Calu3 (cell line): Measurements from ENCODE around the gene PCDH9. TPM values are rescaled to one million over a fixed set of nuclear protein-coding genes. Genes with fewer than 3 reads are reported as not detected.

ENCODE experiments used
- BruUV-seq: library from RNA; stranded (reverse); fragments of 400-500 nt; replicated peaks from 2 replicates; lab custom pipeline; 2021; lab: Mats Ljungman, UMichigan
- CTCF ChIA-PET: fragments of 300-600 bp; sonication (Branson Sonifier 250); formaldehyde crosslinking; loops from one replicate; lab custom pipeline; 2022; ENCODE audit warnings: antibody characterized with exemption; lab: Charles Lee
- DNase-seq: peaks from one replicate; pipeline ENCODE4 v3.0.0; 2022
- H3K27ac Mint-ChIP-seq: one replicate; pipeline ENCODE4 v1.8.0; 2022; ENCODE audit warnings: mixed read lengths; ENCODE audit not compliant: unreplicated experiment
- H3K27me3 Mint-ChIP-seq: one replicate; pipeline ENCODE4 v1.8.0; 2022; ENCODE audit warnings: mixed read lengths; ENCODE audit not compliant: unreplicated experiment
- H3K36me3 Mint-ChIP-seq: one replicate; pipeline ENCODE4 v1.8.0; 2022; ENCODE audit warnings: mild to moderate bottlenecking, moderate library complexity, mixed read lengths; ENCODE audit not compliant: insufficient read depth, unreplicated experiment
- H3K4me1 Mint-ChIP-seq: one replicate; pipeline ENCODE4 v1.8.0; 2022; ENCODE audit warnings: mild to moderate bottlenecking, low read depth, mixed read lengths; ENCODE audit not compliant: unreplicated experiment
- H3K4me3 Mint-ChIP-seq: one replicate; pipeline ENCODE4 v1.8.0; 2022; ENCODE audit warnings: mild to moderate bottlenecking, low read depth, moderate library complexity, mixed read lengths; ENCODE audit not compliant: unreplicated experiment
- H3K9me3 Mint-ChIP-seq: one replicate; pipeline ENCODE4 v1.8.0; 2022; ENCODE audit warnings: low read depth, mixed read lengths; ENCODE audit not compliant: unreplicated experiment
- intact Hi-C: fragments of 100-400 bp; cut with micrococcal nuclease; formaldehyde crosslinking; loops from one replicate; pipeline ENCODE4 v1.10.0; 2022; ENCODE audit not compliant: unreplicated experiment
- total RNA-seq: library from RNA; stranded (reverse); gene quantifications from 2 replicates; pipeline ENCODE4 v1.2.3, GENCODE V29; 2022
- TF ChIP-seq, protein P1 (sequence below): fragments of 200-600 bp; IDR thresholded peaks from one replicate; pipeline ENCODE4 v1.8.0; 2022; ENCODE audit warnings: antibody characterized with exemption; ENCODE audit not compliant: unreplicated experiment

Gene PCDH9
- total RNA-seq, 1 experiment from 2014 or later, result 1.3 TPM

DNA sequence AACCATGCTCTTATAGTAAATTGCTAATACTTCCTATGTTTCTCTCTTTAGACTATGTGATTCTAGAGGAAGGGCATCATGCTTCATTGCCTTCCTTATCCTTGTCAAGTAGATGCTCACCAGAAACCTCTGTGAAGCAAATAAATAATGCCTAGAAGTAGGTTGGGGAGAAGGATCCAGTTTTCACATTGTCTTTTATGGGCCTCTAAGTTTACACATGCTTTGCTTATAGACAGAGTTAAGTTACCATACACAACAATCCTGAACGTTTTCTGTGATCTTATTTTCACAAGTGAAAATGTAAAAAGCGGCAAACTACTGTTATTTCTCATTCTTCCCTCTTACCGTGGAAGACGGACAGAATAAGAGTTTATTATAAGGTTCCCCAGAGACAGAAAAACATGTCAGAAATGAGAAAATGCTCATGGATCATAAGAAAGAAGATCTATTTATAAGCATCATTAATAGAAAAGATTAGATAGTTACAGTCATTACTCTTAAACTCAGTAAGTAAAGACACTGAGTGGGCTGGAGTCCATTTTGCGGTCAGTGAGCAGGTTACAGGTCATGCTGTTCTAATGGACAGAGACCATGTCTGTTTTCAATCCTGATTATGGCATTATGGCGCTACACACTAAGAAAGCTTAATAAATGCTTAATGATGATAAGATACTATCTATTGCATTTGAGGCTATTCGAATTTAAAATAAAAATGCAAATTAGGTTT is 723.9 kb downstream of the PCDH9 start:
- TF ChIP-seq, protein P1, sequence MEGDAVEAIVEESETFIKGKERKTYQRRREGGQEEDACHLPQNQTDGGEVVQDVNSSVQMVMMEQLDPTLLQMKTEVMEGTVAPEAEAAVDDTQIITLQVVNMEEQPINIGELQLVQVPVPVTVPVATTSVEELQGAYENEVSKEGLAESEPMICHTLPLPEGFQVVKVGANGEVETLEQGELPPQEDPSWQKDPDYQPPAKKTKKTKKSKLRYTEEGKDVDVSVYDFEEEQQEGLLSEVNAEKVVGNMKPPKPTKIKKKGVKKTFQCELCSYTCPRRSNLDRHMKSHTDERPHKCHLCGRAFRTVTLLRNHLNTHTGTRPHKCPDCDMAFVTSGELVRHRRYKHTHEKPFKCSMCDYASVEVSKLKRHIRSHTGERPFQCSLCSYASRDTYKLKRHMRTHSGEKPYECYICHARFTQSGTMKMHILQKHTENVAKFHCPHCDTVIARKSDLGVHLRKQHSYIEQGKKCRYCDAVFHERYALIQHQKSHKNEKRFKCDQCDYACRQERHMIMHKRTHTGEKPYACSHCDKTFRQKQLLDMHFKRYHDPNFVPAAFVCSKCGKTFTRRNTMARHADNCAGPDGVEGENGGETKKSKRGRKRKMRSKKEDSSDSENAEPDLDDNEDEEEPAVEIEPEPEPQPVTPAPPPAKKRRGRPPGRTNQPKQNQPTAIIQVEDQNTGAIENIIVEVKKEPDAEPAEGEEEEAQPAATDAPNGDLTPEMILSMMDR, result no peak
- no peak overlapping the region for H3K27ac Mint-ChIP-seq
- no peaks in the 10 kb centered on the region for H3K36me3 Mint-ChIP-seq
- DNase-seq, result no peak
- no peak overlapping the region for H3K4me3 Mint-ChIP-seq
- H3K27me3 Mint-ChIP-seq, result no peaks in the 10 kb centered on the region
- no peaks in the 10 kb centered on the region for H3K4me1 Mint-ChIP-seq
- BruUV-seq, result no TSS peak
- intact Hi-C loops, result no loop called here
- CTCF ChIA-PET, result no interaction called here
- H3K9me3 Mint-ChIP-seq, result no peaks in the 10 kb centered on the region

DNA sequence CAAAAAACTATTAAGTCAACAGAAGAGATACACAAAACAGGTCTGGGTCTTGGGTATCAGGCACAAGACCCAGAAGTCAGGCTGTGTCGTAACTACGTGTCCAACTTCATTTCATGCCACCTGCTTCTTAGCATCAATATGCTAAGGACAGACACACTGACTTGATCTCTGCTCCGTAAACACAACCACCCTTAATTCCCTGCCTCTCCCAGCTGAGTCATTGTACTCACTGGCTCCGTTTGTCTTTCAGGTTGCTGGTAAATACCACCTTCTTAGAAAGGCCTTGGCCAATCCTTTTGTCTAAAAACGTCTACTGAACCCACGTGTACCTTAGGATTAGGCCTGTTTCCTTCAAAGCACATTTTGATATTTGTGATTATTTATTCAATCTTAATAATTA is 726.2 kb downstream of the PCDH9 start:
- TF ChIP-seq, protein P1, result no peak

DNA sequence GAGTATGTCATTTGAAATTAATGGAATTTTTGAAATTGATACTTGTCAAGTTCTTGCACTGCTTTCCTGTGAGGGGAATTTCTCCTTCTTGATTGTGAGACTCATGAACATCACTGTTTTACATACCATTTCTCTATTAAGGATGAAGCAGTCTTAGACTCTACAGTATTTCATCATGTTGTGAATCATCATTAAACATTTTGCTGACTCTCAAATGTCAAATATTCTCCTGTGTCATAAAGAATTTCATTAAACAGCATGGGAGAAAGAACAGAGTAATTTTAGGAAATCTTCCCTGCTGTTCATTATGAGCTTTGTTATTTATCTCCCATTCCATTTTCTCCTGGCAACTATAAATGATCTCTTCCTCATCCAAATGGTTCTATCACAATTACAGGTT is 729.0 kb downstream of the PCDH9 start:
- H3K36me3 Mint-ChIP-seq, result no peaks in the 10 kb centered on the region
- no peak for DNase-seq
- no peak overlapping the region for H3K4me3 Mint-ChIP-seq
- intact Hi-C loops, result no loop called here
- H3K27ac Mint-ChIP-seq, result no peak overlapping the region
- TF ChIP-seq, protein P1, result no peak
- no TSS peak for BruUV-seq
- no peaks in the 10 kb centered on the region for H3K4me1 Mint-ChIP-seq
- no peaks in the 10 kb centered on the region for H3K9me3 Mint-ChIP-seq
- no peaks in the 10 kb centered on the region for H3K27me3 Mint-ChIP-seq
- CTCF ChIA-PET, result no interaction called here

More for the DNA sequence above, 726.2 kb downstream of the PCDH9 start:
- CTCF ChIA-PET, result no interaction called here
- no peaks in the 10 kb centered on the region for H3K36me3 Mint-ChIP-seq
- H3K4me1 Mint-ChIP-seq, result no peaks in the 10 kb centered on the region
- H3K27ac Mint-ChIP-seq, result no peak overlapping the region
- DNase-seq, result no peak
- intact Hi-C loops, result no loop called here
- H3K4me3 Mint-ChIP-seq, result no peak overlapping the region
- BruUV-seq, result no TSS peak
- no peaks in the 10 kb centered on the region for H3K9me3 Mint-ChIP-seq
- no peaks in the 10 kb centered on the region for H3K27me3 Mint-ChIP-seq

DNA sequence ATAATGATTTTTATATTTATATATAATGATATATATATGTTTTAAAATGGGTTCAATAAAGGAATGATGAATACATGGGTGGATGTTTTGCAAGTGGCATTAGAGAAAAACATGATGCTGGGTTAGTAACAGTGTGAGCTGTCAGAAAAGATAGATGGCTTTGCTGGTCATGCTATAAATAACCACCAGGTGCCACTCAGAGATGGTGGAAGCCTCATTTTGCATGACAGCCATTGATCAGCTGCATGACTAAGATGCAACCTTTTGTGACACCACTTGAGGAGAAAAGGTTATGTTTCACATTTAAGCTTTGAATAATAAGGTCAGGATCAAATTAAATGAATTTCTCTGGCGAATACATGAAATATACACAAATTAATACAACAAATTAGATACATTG is 737.7 kb downstream of the PCDH9 start:
- no TSS peak for BruUV-seq
- H3K4me1 Mint-ChIP-seq, result no peaks in the 10 kb centered on the region
- H3K36me3 Mint-ChIP-seq, result no peaks in the 10 kb centered on the region
- DNase-seq, result no peak
- no peak overlapping the region for H3K4me3 Mint-ChIP-seq
- intact Hi-C loops, result loop anchor here (5.0 kb wide), 1 partner anchor 730 kb away; no protein-coding TSS in a partner anchor
- CTCF ChIA-PET, result no interaction called here
- H3K27ac Mint-ChIP-seq, result no peak overlapping the region
- no peaks in the 10 kb centered on the region for H3K27me3 Mint-ChIP-seq
- no peaks in the 10 kb centered on the region for H3K9me3 Mint-ChIP-seq
- TF ChIP-seq, protein P1, result no peak
